ENCODE results near the gene RBFOX2. TPM values are rescaled to one million over a fixed set of nuclear protein-coding genes. Genes with fewer than 3 reads are reported as not detected.

RBFOX2 gene
- total RNA-seq, 1 donor from 2014 or later = 58.1 TPM

GRCh38 chr22:35947794-35948425, 80.7 kb downstream of the RBFOX2 start:
- Histone ChIP-seq H3K9me3 (no peaks in the 10 kb centered on the region), H3K4me1 (no peaks in the 10 kb centered on the region), H3K27ac (no peak overlapping the region), H3K4me3 (no peak overlapping the region), H3K27me3 (no peaks in the 10 kb centered on the region), H3K36me3 (no peaks in the 10 kb centered on the region)
- TF ChIP-seq CTCF (IDR thresholded peaks at IDR 0.05) = no peak
- no peak for DNase-seq (ENCODE audit: low spot score in 2 of 2)
- intact Hi-C loops (cut with DNase I) = no loop called here

- no peaks in the 10 kb centered on the region for H3K36me3 ChIP-seq
- H3K4me3 ChIP-seq = no peak overlapping the region
- TF ChIP-seq CTCF (IDR thresholded peaks at IDR 0.05) = no peak
- no peaks in the 10 kb centered on the region for H3K9me3 ChIP-seq
- no peaks in the 10 kb centered on the region for H3K27me3 ChIP-seq
- no peak for DNase-seq (ENCODE audit: low spot score in 2 of 2)
- no peak overlapping the region for H3K27ac ChIP-seq
- H3K4me1 ChIP-seq = no peaks in the 10 kb centered on the region
- intact Hi-C loops (cut with DNase I) = no loop called here
Measured at GRCh38 chr22:35944458-35944857, 84.2 kb downstream of the RBFOX2 start.

- Histone ChIP-seq H3K27me3 (no peaks in the 10 kb centered on the region), H3K9me3 (no peaks in the 10 kb centered on the region), H3K4me1 (no peaks in the 10 kb centered on the region), H3K27ac (no peak overlapping the region), H3K4me3 (no peak overlapping the region), H3K36me3 (no peaks in the 10 kb centered on the region)
- TF ChIP-seq CTCF (IDR thresholded peaks at IDR 0.05) = no peak
- no peak for DNase-seq (ENCODE audit: low spot score in 2 of 2)
- intact Hi-C loops (cut with DNase I) = no loop called here
Measured at GRCh38 chr22:35940166-35940565, 88.5 kb downstream of the RBFOX2 start.

GRCh38 chr22:35938226-35938625, 90.4 kb downstream of the RBFOX2 start:
- Histone ChIP-seq H3K4me1 (no peaks in the 10 kb centered on the region), H3K9me3 (no peaks in the 10 kb centered on the region), H3K27me3 (no peaks in the 10 kb centered on the region), H3K27ac (no peak overlapping the region), H3K36me3 (no peaks in the 10 kb centered on the region), H3K4me3 (no peak overlapping the region)
- intact Hi-C loops (cut with DNase I) = no loop called here
- no peak for TF ChIP-seq CTCF (IDR thresholded peaks at IDR 0.05)
- no peak for DNase-seq (ENCODE audit: low spot score in 2 of 2)

- Histone ChIP-seq H3K27ac (no peak overlapping the region), H3K4me3 (no peak overlapping the region), H3K9me3 (no peaks in the 10 kb centered on the region), H3K4me1 (no peaks in the 10 kb centered on the region), H3K36me3 (no peaks in the 10 kb centered on the region), H3K27me3 (no peaks in the 10 kb centered on the region)
- peak; percentile 56 to 72 (median 71) for TF ChIP-seq CTCF (IDR thresholded peaks at IDR 0.05)
- DNase-seq (ENCODE audit: low spot score in 2 of 2) = no peak
- intact Hi-C loops (cut with DNase I) = loop anchor here (1.0 to 2.0 kb wide), 3 partner anchors 98 to 193 kb away; partner anchors contain the start of gene RBFOX2
Measured at GRCh38 chr22:35930933-35931332, 97.7 kb downstream of the RBFOX2 start.

Measured in ascending aorta (tissue), 2 donors.